Natural killer cell treated with Interleukin-12 subunit alpha and Interleukin-12 subunit beta and Interleukin-15 and Interleukin-18, amount 100 ng/mL, for 72 hours (primary cell): ENCODE data around the gene PRH2. TPM values are rescaled to one million over a fixed set of nuclear protein-coding genes. Genes with fewer than 3 reads are reported as not detected.

Source experiments
- ATAC-seq, 2 donors: fragments of 150-1000 bp; cut with Tn5 transposase in 1 of 2; sonication (Bioruptor Pico), chemical (Tn5 transposase) in 1 of 2; 2 replicates each; pipeline ENCODE4 v1.10.0; 2021
- DNase-seq: peaks from one replicate; pipeline ENCODE4 v3.0.0; 2022; ENCODE audit warnings: low spot score
- H3K27ac Mint-ChIP-seq, 2 donors: 1 replicate in 1 of 2; 2 replicates in 1 of 2; pipeline ENCODE4 v1.8.0; 2022; ENCODE audit warnings: mixed read lengths in 2 of 2, mild to moderate bottlenecking in 1 of 2, moderate library complexity in 1 of 2
- H3K27me3 Mint-ChIP-seq, 2 donors: 1 replicate in 1 of 2; 2 replicates in 1 of 2; pipeline ENCODE4 v1.8.0; 2022; ENCODE audit warnings: mixed read lengths in 2 of 2
- H3K36me3 Mint-ChIP-seq: one replicate; pipeline ENCODE4 v1.8.0; 2022; ENCODE audit warnings: mixed read lengths
- H3K4me1 Mint-ChIP-seq, 2 donors: 1 replicate in 1 of 2; 2 replicates in 1 of 2; pipeline ENCODE4 v1.8.0; 2022; ENCODE audit warnings: low read depth in 2 of 2, mixed read lengths in 2 of 2, mild to moderate bottlenecking in 1 of 2
- H3K4me3 Mint-ChIP-seq: one replicate; pipeline ENCODE4 v1.8.0; 2022; ENCODE audit warnings: mixed read lengths
- H3K9me3 Mint-ChIP-seq: 2 replicates; pipeline ENCODE4 v1.8.0; 2022; ENCODE audit warnings: mixed read lengths
- total RNA-seq, 2 donors: library from RNA; stranded (reverse); gene quantifications; one replicate each; pipeline ENCODE4 v1.2.3, GENCODE V29; 2022

The PRH2 gene
- not detected for total RNA-seq

DNA sequence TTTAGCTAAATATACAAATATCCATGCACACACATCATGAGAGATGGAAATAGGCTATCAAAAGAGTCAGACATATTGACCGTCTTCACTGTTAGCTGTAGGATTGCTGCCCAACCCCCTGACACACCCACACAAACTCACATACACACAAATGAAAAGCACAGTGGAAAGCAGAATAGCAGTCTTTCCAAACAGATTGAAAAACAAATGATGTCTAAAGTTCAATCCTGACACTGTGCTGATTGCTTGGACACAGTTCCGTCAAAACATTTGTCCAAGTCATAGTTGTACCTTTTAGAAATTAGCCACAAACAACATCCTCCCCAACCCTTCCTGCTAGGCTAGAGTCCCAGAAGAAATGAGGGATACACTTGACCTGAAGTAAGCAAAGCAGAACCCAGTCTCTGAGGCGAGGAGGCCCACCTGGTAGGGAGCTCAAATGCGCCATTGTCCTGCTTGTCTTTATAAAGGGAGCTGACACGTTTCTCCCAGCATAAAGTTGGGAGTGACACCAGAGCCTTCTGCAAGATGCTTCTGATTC is at the start of gene PRH2:
Gene PRH2, plus strand, starts transcription at position 491 of the 541 bp plus-strand sequence. Its CDS starts 38 bp downstream, at position 529.
- peaks cover 6% of the 10 kb centered on the region in 2 donors for H3K4me1 Mint-ChIP-seq
- H3K27ac Mint-ChIP-seq, result no peak within 1 kb of the TSS
- H3K27me3 Mint-ChIP-seq, result no peaks in the 10 kb centered on the region
- no peaks in the 10 kb centered on the region for H3K36me3 Mint-ChIP-seq
- no peak within 1 kb of the TSS for H3K4me3 Mint-ChIP-seq
- ATAC-seq (no peak), DNase-seq (no peak)
- H3K9me3 Mint-ChIP-seq, result no peaks in the 10 kb centered on the region

DNA sequence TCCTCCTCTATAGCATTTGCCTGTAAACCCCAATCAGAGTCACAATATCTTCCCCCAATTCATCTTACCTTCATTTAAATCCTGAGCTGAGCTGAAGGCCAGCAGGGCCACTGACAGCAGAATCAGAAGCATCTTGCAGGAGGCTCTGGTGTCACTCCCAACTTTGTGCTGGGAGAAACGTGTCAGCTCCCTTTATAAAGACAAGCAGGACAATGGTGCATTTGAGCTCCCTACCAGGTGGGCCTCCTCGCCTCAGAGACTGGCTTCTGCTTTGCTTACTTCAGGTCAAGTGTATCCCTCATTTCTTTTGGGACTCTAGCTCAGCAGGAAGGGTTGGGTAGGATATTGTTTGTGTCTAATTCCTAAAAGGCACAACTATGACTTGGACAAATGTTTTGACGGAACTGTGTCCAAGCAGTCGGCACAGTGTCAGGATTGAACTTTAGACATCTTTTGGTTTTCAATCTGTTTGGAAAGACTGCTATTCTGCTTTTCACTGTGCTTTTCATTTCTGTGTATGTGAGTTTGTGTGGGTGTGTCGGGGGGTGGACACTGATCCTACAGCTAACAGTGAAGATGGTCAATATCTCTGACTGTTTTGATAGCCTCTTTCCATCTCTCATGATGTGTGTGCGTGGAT is 44.8 kb upstream of the PRH2 start, which contains the start of gene PRH1:
Gene PRH1, minus strand, starts transcription at position 170 of the 640 bp plus-strand sequence. Its CDS starts 38 bp downstream, at position 132.
- DNase-seq, result no peak
- no peak for ATAC-seq
- peaks cover 0 to 3% of the 10 kb centered on the region in 2 donors for H3K4me1 Mint-ChIP-seq
- H3K4me3 Mint-ChIP-seq, result no peak within 1 kb of the TSS
- no peaks in the 10 kb centered on the region for H3K27me3 Mint-ChIP-seq
- H3K9me3 Mint-ChIP-seq, result no peaks in the 10 kb centered on the region
- no peaks in the 10 kb centered on the region for H3K36me3 Mint-ChIP-seq
- H3K27ac Mint-ChIP-seq, result no peak within 1 kb of the TSS

DNA sequence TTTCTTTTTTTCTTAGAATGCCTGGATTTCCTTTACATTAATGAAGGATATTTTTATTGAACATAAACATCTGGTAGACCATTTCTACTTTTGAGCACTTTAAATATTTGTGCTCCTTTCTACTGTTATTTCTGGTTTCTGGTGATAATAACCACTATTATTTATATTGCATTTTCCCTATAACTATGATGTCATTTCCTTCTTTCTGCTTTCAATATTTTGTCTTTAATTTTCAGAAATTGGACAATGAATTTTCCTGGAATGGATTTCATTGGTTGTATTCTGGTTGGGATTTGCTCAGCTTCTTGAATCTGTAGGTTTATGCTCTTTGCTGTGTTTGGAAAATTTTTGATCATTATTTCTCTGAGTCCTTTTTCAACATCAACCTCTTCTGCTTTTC is 39.8 kb upstream of the PRH2 start:
- Mint-ChIP-seq H3K4me1 (peaks cover 0 to 3% of the 10 kb centered on the region in 2 donors), H3K4me3 (no peak overlapping the region), H3K9me3 (no peaks in the 10 kb centered on the region), H3K27me3 (no peaks in the 10 kb centered on the region), H3K36me3 (no peaks in the 10 kb centered on the region), H3K27ac (no peak overlapping the region)
- ATAC-seq (no peak), DNase-seq (no peak)

DNA sequence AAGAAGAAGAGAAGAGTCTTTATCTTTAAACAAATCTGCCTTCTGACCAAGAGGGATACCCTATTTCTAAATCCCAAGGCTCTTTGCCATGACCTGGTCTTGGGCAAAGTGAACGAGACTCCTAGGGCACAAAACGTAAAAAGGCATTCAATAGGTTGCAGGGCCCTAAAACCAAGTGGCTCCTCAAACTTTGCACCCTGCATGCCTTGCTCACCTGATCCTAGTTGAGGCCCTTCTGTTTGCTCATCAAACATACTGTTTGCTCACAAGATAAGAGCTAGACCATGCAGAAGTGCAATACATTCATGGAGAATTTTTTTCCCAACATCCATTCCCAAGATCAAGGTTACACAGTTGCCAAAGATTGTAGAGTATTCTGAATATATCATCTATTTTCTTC is 37.1 kb upstream of the PRH2 start:
- Mint-ChIP-seq H3K9me3 (no peaks in the 10 kb centered on the region), H3K4me3 (no peak overlapping the region), H3K27ac (no peak overlapping the region), H3K27me3 (no peaks in the 10 kb centered on the region), H3K4me1 (peaks cover 0 to 3% of the 10 kb centered on the region in 2 donors), H3K36me3 (no peaks in the 10 kb centered on the region)
- DNase-seq (no peak), ATAC-seq (no peak)

DNA sequence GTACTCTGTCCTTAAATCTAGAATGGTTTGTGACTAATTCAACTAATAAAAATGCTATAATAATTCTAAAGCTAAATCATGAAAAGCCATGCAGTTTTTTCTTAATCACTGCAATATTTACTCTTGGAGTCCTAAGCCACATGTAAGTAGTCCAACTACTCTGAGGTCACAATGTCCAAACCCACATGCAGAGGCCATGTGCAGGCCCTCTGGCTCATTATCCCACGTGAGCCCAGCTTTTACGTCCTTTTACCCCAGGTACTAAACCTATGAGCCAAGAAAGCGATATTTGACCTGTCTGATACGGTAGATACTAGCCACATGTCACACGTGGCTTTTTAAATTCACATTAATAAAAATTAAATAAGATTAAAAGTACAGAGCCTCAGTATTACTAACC is 32.2 kb upstream of the PRH2 start:
- DNase-seq, result no peak
- Mint-ChIP-seq H3K4me1 (peaks cover 0 to 5% of the 10 kb centered on the region in 2 donors), H3K27ac (no peak overlapping the region), H3K9me3 (peaks cover 4% of the 10 kb centered on the region), H3K36me3 (peaks cover 6% of the 10 kb centered on the region), H3K4me3 (no peak overlapping the region), H3K27me3 (no peaks in the 10 kb centered on the region)
- no peak for ATAC-seq

DNA sequence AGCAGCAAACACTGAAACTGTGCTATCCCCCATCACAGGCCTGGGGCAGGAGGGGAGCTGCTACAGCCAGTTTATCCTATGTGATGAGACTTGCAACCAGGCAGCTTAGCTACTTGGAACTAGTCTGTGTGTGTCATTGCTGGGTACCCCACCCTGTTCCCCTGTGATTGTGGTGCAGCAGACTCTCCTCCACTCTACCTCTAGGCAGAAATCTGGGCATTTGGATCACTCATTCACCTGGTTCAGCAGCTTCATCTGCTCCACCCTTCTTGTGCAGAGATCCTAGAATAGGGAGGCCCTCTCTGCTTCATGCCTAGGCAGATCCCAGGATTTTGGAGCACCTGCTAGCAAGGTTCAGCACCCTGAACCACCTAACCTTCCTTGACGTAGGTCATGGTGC is 28.5 kb upstream of the PRH2 start:
- no peak for DNase-seq
- Mint-ChIP-seq H3K9me3 (peaks cover 26% of the 10 kb centered on the region), H3K4me1 (peaks cover 0 to 5% of the 10 kb centered on the region in 2 donors), H3K4me3 (no peak overlapping the region), H3K36me3 (peaks cover 37% of the 10 kb centered on the region), H3K27me3 (no peaks in the 10 kb centered on the region), H3K27ac (no peak overlapping the region)
- ATAC-seq, result no peak

DNA sequence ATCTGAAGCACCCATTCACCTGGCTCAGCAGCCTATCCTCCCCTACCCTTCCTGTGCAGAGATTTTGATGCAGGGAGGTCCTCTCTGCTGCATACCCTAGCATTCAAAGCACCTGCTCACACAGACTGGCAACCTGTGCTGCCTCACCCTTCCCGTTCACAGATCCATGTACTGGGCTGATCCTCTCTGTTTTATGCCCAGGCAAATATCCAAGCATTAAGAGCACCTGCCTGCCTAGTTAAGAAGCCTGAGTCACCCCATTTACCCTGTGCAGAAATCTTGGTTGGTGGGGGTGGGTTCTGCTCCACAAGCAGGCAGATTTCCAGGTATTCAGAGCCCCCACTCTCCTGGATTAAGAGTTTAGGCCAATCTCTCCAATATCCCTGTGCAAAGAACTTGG is 28.1 kb upstream of the PRH2 start:
- no peaks in the 10 kb centered on the region for H3K27me3 Mint-ChIP-seq
- ATAC-seq, result no peak
- H3K4me1 Mint-ChIP-seq, result peaks cover 0 to 5% of the 10 kb centered on the region in 2 donors
- H3K4me3 Mint-ChIP-seq, result no peak overlapping the region
- H3K9me3 Mint-ChIP-seq, result peaks cover 26% of the 10 kb centered on the region
- DNase-seq, result no peak
- no peak overlapping the region for H3K27ac Mint-ChIP-seq
- peaks cover 37% of the 10 kb centered on the region for H3K36me3 Mint-ChIP-seq

DNA sequence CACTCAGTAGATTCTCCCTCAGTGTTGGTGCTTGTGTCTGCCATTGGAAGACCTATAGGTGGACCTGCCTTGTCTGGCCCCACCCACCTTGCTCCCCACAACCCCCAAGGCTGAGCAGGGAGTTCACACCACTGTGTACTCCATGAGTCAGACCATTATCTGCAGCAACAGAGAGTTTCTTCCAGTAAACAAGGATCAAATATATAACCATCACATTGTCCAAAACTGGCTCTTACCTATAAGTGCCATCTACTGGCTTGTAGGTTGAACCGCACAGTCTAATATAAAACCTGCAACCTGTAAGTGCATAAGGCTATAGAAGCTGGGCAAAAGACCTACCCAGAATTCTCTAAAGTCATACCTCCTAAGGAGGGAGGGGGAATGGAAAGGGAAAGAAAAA is 27.6 kb upstream of the PRH2 start:
- no peaks in the 10 kb centered on the region for H3K27me3 Mint-ChIP-seq
- DNase-seq (no peak), ATAC-seq (no peak)
- H3K4me3 Mint-ChIP-seq, result no peak overlapping the region
- H3K4me1 Mint-ChIP-seq, result peaks cover 0 to 5% of the 10 kb centered on the region in 2 donors
- peaks cover 37% of the 10 kb centered on the region for H3K36me3 Mint-ChIP-seq
- no peak overlapping the region for H3K27ac Mint-ChIP-seq
- peaks cover 26% of the 10 kb centered on the region for H3K9me3 Mint-ChIP-seq

DNA sequence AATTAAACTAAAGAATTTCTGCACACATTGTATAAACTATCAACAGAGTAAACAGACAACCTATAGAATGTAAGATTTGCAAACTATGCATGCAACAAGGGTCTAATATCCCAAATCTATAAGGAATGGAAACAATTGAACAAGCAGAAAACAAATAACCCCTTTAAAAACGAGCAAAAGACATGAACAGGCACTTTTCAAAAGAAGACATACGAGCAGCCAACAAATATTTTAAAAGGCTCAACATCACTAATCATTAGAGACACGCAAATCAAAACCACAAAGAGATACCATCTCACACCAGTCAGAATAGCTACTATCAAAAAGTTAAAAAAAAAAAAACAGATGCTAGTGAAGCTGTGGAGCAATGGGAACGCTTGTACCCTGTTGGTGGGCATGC is 24.4 kb upstream of the PRH2 start:
- H3K27me3 Mint-ChIP-seq, result no peaks in the 10 kb centered on the region
- no peak overlapping the region for H3K27ac Mint-ChIP-seq
- H3K4me3 Mint-ChIP-seq, result no peak overlapping the region

DNA sequence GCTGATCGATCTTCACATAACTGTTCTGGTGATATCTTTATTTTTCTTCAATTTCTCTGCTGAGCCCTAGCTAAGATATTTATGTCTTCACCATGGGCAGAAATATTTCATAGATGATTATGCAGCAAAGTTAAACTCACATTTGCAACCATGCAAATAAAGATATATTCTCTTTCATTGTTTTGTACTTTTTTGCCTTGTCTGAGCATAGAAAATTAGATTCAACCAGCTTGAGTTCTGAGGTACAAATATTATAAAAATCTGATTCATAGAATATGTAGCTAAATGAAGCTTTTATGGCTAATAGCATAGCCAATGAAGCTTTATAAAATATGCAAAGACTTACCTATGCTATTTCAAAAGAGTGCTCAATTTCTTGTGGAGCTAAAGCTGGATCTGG is 19.6 kb upstream of the PRH2 start, which contains the start of gene TAS2R13:
Gene TAS2R13, minus strand, starts transcription at position 101 of the 400 bp plus-strand sequence. CDS start 264 bp downstream, outside the sequence.
- ATAC-seq (no peak), DNase-seq (no peak)
- Mint-ChIP-seq H3K27ac (no peak within 1 kb of the TSS), H3K4me1 (no peaks in the 10 kb centered on the region), H3K27me3 (no peaks in the 10 kb centered on the region), H3K9me3 (peaks cover 4% of the 10 kb centered on the region), H3K4me3 (no peak within 1 kb of the TSS), H3K36me3 (peaks cover 12% of the 10 kb centered on the region)

More for the DNA sequence above, 24.4 kb upstream of the PRH2 start:
- Mint-ChIP-seq H3K4me1 (no peaks in the 10 kb centered on the region), H3K9me3 (peaks cover 26% of the 10 kb centered on the region), H3K36me3 (peaks cover 35% of the 10 kb centered on the region)
- ATAC-seq (no peak), DNase-seq (no peak)

DNA sequence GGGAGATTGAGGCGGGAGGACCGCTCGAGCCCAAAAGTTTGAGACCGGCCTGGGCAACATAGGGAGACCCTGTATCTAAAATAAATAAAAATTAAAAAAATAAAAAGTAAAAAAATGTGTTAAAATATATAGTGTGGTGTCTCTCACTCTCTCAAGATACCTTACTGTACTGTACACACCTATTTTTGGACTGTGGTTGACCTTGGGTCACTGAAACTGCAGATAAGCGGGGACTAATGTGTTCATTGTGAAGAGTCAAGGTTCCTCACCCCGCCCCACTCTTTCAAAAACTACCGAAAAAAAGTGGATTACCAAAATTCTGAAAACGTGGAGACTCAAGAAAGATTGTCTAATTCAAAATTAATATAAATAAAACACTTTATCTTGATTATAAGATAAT is 18.7 kb upstream of the PRH2 start:
- Mint-ChIP-seq H3K4me3 (no peak overlapping the region), H3K27me3 (no peaks in the 10 kb centered on the region), H3K4me1 (no peaks in the 10 kb centered on the region)

DNA sequence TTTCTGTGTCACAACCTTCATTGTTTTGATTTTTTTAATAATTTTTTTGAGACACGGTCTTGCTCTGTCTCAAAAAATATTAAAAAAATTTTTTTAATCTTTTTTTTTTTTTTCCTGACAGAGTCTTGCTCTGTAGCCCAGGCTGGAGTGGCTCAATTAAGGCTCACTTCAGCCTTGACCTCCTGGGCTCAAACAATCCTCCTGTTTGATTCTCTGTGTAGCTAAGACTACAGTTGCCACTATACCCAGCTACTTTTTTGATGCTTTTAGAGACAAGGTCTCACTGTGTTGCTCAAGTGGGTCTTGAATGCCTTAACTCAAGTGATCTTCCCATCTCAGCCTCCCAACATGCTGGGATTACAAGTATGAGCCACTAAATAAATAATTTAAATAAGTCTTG is 9.2 kb upstream of the PRH2 start:
- Mint-ChIP-seq H3K36me3 (no peaks in the 10 kb centered on the region), H3K4me1 (no peaks in the 10 kb centered on the region), H3K4me3 (no peak overlapping the region), H3K27ac (no peak overlapping the region), H3K9me3 (no peaks in the 10 kb centered on the region), H3K27me3 (no peaks in the 10 kb centered on the region)
- ATAC-seq (no peak), DNase-seq (no peak)

More for the DNA sequence above, 18.7 kb upstream of the PRH2 start:
- Mint-ChIP-seq H3K27ac (no peak overlapping the region), H3K36me3 (peaks cover 4% of the 10 kb centered on the region), H3K9me3 (no peaks in the 10 kb centered on the region)
- DNase-seq (no peak), ATAC-seq (no peak)

DNA sequence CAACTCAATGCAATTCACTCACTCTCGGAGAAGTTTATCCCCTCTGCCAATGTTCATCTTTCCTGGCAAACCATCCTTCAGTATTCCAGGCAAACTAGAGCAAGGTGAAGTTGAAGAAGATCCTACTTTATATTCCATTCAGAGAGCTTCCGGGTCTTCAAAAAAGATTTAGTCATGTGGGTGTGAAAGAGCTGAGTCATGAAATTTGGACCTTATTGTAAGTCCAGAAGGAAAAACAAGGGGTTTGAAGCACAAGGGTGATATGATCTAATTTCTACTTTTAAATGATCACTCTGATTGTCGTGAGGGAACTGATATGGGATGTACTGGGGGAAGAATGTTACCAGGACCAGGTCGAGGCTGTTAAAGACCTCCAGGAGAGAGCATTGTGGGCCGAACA is 2.8 kb upstream of the PRH2 start:
- Mint-ChIP-seq H3K4me1 (no peaks in the 10 kb centered on the region), H3K27me3 (no peaks in the 10 kb centered on the region), H3K9me3 (no peaks in the 10 kb centered on the region), H3K4me3 (no peak overlapping the region), H3K27ac (no peak overlapping the region), H3K36me3 (no peaks in the 10 kb centered on the region)
- no peak for DNase-seq
- no peak for ATAC-seq

DNA sequence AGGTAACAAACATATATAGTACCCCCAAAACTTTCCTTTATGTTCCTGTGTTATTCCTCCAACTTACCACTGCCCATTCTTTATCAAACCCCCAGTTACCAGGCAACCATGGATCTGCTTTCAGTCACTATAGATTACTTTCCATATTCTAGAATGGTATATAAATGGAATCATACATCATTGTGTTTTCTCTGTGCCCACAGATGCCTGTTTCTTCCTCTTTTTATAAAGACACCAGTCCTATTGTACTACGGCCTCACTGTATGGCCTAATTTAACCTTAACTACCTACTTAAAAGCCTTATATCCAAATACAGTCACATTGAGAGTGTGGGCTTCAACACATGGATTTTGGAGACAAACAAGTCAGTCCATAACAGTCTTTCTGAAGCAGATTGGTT is 7.5 kb downstream of the PRH2 start:
- H3K4me3 Mint-ChIP-seq, result no peak overlapping the region

More for the DNA sequence above, 7.5 kb downstream of the PRH2 start:
- no peaks in the 10 kb centered on the region for H3K27me3 Mint-ChIP-seq
- H3K27ac Mint-ChIP-seq, result no peak overlapping the region
- H3K9me3 Mint-ChIP-seq, result no peaks in the 10 kb centered on the region
- DNase-seq (no peak), ATAC-seq (no peak)
- H3K36me3 Mint-ChIP-seq, result no peaks in the 10 kb centered on the region
- H3K4me1 Mint-ChIP-seq, result peaks cover 6% of the 10 kb centered on the region in 2 donors
